GM12878 (cell line): ENCODE results near the gene RND1.

ENCODE experiments used
- EGR1 ChIP-seq, 2 experiments: IDR thresholded peaks; 1 replicate in 1 of 2; 2 replicates in 1 of 2; pipeline ENCODE4 v1.6.1; 2011 to 2012; ENCODE audit warnings: low read depth in 2 of 2, low read length in 2 of 2, borderline replicate concordance in 1 of 2, mild to moderate bottlenecking in 1 of 2, moderate library complexity in 1 of 2
- EZH2 ChIP-seq: IDR thresholded peaks from 2 replicates; pipeline ENCODE4 v1.6.1; 2012; ENCODE audit warnings: low read depth, mild to moderate bottlenecking, control low read depth, inconsistent platforms, low read length, borderline replicate concordance; ENCODE audit not compliant: control insufficient read depth
- MYC ChIP-seq: IDR thresholded peaks from 2 replicates; pipeline ENCODE4 v1.6.1; 2011; ENCODE audit warnings: mild to moderate bottlenecking, low read length, moderate library complexity, inconsistent platforms; ENCODE audit not compliant: insufficient read depth, insufficient replicate concordance, insufficient read length, severe bottlenecking
- POLR2AphosphoS5 ChIP-seq: IDR thresholded peaks from 2 replicates; pipeline ENCODE4 v1.6.1; 2011; ENCODE audit warnings: mild to moderate bottlenecking, low read length, inconsistent platforms
- SUZ12 ChIP-seq: fragments of 200-600 bp; sonication (generic); IDR thresholded peaks from one replicate; pipeline ENCODE4 v1.6.1; 2018; ENCODE audit warnings: antibody characterized with exemption, mild to moderate bottlenecking; ENCODE audit not compliant: unreplicated experiment
- ZNF24 ChIP-seq: fragments of 450-650 bp; IDR thresholded peaks from 2 replicates; pipeline ENCODE4 v1.6.1; 2017; ENCODE audit warnings: antibody characterized with exemption, mild to moderate bottlenecking
- TF ChIP-seq, protein P1 (sequence below): fragments of 450-650 bp; IDR thresholded peaks from 2 replicates; pipeline ENCODE4 v1.6.1; 2017; ENCODE audit warnings: mild to moderate bottlenecking, moderate library complexity
- TF ChIP-seq, protein P2 (sequence below): IDR thresholded peaks from 2 replicates; pipeline ENCODE4 v1.6.1; 2011; ENCODE audit warnings: mild to moderate bottlenecking, low read depth, low read length, moderate library complexity; ENCODE audit not compliant: insufficient replicate concordance
- TF ChIP-seq, protein P3 (sequence below): fragments of 450-650 bp; IDR thresholded peaks from 2 replicates; pipeline ENCODE4 v1.6.1; 2017; ENCODE audit warnings: antibody characterized with exemption, mild to moderate bottlenecking, moderate library complexity
- TF ChIP-seq, protein P4 (sequence below), 3 experiments: IDR thresholded peaks in 2 of 3; conservative IDR thresholded peaks in 1 of 3; 2 replicates each; pipeline ENCODE4 v1.5.1; 2011; ENCODE audit warnings: low read depth in 3 of 3, low read length in 3 of 3, mild to moderate bottlenecking in 3 of 3, control low read depth in 2 of 3, moderate library complexity in 2 of 3, inconsistent platforms in 1 of 3, mixed read lengths in 1 of 3; ENCODE audit not compliant: control insufficient read depth in 2 of 3, insufficient read depth in 1 of 3; ENCODE audit errors: extremely low read depth in 1 of 3
- TF ChIP-seq, protein P5 (sequence below): fragments of 450-650 bp; conservative IDR thresholded peaks from 2 replicates; pipeline ENCODE4 v1.6.1; 2017; ENCODE audit warnings: mild to moderate bottlenecking, moderate library complexity
- TF ChIP-seq, protein P6 (sequence below): IDR thresholded peaks from 2 replicates; pipeline ENCODE4 v1.6.1; 2012; ENCODE audit warnings: low read depth, low read length, improper control_type of control experiment

DNA sequence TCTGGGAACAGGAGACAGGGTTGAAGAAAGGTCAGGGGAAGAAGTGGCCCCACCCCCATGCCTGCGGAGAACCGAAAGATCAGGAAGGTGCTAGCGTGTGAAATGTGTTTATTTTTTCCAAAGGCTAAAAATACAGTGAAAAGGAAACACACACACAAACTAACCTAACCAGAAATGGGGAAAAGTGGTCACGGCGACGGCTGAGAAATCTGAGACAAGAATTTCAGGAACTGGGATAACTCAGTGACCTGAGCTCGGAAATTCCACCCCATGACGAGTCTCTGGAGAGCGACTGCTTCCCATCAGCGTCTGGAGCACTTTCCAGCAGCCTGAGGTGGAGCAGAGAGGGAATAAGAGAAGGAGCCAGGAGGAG is 16.6 kb upstream of the RND1 start:
- TF ChIP-seq EZH2 (no peak), SUZ12 (no peak), POLR2AphosphoS5 (no peak), ZNF24 (no peak), EGR1 (IDR thresholded peaks at IDR 0.05; ENCODE audit: borderline replicate concordance in 1 of 2, low read depth in 2 of 2, low read length in 2 of 2) (no peak), MYC (no peak)
- TF ChIP-seq, protein P1, sequence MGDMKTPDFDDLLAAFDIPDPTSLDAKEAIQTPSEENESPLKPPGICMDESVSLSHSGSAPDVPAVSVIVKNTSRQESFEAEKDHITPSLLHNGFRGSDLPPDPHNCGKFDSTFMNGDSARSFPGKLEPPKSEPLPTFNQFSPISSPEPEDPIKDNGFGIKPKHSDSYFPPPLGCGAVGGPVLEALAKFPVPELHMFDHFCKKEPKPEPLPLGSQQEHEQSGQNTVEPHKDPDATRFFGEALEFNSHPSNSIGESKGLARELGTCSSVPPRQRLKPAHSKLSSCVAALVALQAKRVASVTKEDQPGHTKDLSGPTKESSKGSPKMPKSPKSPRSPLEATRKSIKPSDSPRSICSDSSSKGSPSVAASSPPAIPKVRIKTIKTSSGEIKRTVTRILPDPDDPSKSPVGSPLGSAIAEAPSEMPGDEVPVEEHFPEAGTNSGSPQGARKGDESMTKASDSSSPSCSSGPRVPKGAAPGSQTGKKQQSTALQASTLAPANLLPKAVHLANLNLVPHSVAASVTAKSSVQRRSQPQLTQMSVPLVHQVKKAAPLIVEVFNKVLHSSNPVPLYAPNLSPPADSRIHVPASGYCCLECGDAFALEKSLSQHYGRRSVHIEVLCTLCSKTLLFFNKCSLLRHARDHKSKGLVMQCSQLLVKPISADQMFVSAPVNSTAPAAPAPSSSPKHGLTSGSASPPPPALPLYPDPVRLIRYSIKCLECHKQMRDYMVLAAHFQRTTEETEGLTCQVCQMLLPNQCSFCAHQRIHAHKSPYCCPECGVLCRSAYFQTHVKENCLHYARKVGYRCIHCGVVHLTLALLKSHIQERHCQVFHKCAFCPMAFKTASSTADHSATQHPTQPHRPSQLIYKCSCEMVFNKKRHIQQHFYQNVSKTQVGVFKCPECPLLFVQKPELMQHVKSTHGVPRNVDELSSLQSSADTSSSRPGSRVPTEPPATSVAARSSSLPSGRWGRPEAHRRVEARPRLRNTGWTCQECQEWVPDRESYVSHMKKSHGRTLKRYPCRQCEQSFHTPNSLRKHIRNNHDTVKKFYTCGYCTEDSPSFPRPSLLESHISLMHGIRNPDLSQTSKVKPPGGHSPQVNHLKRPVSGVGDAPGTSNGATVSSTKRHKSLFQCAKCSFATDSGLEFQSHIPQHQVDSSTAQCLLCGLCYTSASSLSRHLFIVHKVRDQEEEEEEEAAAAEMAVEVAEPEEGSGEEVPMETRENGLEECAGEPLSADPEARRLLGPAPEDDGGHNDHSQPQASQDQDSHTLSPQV: no peak
- TF ChIP-seq, protein P2, sequence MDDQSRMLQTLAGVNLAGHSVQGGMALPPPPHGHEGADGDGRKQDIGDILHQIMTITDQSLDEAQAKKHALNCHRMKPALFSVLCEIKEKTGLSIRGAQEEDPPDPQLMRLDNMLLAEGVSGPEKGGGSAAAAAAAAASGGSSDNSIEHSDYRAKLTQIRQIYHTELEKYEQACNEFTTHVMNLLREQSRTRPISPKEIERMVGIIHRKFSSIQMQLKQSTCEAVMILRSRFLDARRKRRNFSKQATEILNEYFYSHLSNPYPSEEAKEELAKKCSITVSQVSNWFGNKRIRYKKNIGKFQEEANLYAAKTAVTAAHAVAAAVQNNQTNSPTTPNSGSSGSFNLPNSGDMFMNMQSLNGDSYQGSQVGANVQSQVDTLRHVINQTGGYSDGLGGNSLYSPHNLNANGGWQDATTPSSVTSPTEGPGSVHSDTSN: no peak
- TF ChIP-seq, protein P3, sequence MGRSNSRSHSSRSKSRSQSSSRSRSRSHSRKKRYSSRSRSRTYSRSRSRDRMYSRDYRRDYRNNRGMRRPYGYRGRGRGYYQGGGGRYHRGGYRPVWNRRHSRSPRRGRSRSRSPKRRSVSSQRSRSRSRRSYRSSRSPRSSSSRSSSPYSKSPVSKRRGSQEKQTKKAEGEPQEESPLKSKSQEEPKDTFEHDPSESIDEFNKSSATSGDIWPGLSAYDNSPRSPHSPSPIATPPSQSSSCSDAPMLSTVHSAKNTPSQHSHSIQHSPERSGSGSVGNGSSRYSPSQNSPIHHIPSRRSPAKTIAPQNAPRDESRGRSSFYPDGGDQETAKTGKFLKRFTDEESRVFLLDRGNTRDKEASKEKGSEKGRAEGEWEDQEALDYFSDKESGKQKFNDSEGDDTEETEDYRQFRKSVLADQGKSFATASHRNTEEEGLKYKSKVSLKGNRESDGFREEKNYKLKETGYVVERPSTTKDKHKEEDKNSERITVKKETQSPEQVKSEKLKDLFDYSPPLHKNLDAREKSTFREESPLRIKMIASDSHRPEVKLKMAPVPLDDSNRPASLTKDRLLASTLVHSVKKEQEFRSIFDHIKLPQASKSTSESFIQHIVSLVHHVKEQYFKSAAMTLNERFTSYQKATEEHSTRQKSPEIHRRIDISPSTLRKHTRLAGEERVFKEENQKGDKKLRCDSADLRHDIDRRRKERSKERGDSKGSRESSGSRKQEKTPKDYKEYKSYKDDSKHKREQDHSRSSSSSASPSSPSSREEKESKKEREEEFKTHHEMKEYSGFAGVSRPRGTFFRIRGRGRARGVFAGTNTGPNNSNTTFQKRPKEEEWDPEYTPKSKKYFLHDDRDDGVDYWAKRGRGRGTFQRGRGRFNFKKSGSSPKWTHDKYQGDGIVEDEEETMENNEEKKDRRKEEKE: no peak
- TF ChIP-seq, protein P4, sequence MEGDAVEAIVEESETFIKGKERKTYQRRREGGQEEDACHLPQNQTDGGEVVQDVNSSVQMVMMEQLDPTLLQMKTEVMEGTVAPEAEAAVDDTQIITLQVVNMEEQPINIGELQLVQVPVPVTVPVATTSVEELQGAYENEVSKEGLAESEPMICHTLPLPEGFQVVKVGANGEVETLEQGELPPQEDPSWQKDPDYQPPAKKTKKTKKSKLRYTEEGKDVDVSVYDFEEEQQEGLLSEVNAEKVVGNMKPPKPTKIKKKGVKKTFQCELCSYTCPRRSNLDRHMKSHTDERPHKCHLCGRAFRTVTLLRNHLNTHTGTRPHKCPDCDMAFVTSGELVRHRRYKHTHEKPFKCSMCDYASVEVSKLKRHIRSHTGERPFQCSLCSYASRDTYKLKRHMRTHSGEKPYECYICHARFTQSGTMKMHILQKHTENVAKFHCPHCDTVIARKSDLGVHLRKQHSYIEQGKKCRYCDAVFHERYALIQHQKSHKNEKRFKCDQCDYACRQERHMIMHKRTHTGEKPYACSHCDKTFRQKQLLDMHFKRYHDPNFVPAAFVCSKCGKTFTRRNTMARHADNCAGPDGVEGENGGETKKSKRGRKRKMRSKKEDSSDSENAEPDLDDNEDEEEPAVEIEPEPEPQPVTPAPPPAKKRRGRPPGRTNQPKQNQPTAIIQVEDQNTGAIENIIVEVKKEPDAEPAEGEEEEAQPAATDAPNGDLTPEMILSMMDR (IDR thresholded peaks at IDR 0.05 in 2 of 3, conservative IDR thresholded peaks at IDR 0.05 in 1 of 3; ENCODE audit: control insufficient read depth in 2 of 3, extremely low read depth in 1 of 3, insufficient read depth in 1 of 3, low read depth in 3 of 3, low read length in 3 of 3): no peak
- TF ChIP-seq, protein P5, sequence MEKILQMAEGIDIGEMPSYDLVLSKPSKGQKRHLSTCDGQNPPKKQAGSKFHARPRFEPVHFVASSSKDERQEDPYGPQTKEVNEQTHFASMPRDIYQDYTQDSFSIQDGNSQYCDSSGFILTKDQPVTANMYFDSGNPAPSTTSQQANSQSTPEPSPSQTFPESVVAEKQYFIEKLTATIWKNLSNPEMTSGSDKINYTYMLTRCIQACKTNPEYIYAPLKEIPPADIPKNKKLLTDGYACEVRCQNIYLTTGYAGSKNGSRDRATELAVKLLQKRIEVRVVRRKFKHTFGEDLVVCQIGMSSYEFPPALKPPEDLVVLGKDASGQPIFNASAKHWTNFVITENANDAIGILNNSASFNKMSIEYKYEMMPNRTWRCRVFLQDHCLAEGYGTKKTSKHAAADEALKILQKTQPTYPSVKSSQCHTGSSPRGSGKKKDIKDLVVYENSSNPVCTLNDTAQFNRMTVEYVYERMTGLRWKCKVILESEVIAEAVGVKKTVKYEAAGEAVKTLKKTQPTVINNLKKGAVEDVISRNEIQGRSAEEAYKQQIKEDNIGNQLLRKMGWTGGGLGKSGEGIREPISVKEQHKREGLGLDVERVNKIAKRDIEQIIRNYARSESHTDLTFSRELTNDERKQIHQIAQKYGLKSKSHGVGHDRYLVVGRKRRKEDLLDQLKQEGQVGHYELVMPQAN: no peak
- TF ChIP-seq, protein P6, sequence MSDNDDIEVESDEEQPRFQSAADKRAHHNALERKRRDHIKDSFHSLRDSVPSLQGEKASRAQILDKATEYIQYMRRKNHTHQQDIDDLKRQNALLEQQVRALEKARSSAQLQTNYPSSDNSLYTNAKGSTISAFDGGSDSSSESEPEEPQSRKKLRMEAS: no peak
